GM12874 (cell line): ENCODE results near the gene TSHZ3.

Source experiments
- TF ChIP-seq, protein P1 (sequence below): IDR thresholded peaks from 2 replicates; pipeline ENCODE4 v1.5.1; 2011; ENCODE audit warnings: low read depth, mild to moderate bottlenecking, control low read depth, low read length, moderate library complexity; ENCODE audit not compliant: insufficient read depth

The TSHZ3 gene

DNA sequence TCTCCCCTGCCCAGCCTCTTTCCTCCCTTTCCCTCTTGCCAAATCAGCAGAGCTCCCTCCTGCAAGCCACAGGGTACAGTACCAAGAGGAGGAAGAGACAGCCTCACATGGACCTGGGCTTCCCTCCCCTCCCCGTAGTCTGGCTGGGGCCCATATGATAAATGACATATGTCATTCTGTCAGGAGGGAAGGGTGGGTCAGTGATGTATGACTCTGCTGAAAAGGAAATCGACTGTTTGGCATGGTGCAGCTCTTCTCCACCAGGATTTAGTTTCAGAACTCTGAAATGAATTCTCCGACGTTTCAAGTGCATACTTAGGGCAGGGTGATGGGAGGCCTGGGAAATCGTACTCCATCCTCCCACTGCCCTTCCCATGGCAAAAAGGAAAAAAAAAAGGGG, 9.8 kb downstream of the TSHZ3 start:
- TF ChIP-seq, protein P1, sequence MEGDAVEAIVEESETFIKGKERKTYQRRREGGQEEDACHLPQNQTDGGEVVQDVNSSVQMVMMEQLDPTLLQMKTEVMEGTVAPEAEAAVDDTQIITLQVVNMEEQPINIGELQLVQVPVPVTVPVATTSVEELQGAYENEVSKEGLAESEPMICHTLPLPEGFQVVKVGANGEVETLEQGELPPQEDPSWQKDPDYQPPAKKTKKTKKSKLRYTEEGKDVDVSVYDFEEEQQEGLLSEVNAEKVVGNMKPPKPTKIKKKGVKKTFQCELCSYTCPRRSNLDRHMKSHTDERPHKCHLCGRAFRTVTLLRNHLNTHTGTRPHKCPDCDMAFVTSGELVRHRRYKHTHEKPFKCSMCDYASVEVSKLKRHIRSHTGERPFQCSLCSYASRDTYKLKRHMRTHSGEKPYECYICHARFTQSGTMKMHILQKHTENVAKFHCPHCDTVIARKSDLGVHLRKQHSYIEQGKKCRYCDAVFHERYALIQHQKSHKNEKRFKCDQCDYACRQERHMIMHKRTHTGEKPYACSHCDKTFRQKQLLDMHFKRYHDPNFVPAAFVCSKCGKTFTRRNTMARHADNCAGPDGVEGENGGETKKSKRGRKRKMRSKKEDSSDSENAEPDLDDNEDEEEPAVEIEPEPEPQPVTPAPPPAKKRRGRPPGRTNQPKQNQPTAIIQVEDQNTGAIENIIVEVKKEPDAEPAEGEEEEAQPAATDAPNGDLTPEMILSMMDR = no peak

DNA sequence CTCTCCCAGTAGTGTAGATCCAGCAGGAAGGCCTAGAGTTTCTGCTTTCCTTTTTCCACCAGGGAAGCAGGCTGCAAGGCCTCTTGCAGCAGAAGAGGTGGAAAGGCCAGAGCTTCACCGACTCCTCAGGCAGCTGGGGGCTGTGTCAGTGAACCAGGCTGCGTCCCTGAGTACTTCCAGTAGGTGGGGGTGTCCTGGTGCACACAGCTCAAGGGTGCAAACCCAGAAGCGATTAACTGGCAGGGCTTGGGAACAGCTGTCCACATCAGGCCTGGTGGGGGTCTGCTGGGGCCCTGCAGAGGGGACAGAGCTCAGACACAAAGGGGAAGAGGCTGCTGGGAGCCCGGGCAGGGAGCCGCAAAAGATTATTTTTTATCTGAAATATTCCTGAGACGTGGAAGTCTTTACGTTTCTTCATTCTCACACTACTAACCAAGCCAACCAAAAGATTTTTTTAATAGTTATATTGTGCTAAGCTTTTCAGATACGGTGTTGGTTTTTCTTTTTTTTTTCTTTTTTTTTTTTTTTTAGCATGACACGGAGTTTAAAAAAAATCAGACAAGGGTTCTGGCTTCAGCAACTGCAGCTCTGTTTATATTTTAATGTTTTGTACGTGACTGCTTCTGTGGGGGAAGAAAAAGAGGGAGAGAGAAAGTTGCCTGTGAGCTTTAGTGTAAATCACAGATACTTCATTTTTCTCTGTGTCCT, 11.0 kb downstream of the TSHZ3 start:
- TF ChIP-seq, protein P1 = no peak

DNA sequence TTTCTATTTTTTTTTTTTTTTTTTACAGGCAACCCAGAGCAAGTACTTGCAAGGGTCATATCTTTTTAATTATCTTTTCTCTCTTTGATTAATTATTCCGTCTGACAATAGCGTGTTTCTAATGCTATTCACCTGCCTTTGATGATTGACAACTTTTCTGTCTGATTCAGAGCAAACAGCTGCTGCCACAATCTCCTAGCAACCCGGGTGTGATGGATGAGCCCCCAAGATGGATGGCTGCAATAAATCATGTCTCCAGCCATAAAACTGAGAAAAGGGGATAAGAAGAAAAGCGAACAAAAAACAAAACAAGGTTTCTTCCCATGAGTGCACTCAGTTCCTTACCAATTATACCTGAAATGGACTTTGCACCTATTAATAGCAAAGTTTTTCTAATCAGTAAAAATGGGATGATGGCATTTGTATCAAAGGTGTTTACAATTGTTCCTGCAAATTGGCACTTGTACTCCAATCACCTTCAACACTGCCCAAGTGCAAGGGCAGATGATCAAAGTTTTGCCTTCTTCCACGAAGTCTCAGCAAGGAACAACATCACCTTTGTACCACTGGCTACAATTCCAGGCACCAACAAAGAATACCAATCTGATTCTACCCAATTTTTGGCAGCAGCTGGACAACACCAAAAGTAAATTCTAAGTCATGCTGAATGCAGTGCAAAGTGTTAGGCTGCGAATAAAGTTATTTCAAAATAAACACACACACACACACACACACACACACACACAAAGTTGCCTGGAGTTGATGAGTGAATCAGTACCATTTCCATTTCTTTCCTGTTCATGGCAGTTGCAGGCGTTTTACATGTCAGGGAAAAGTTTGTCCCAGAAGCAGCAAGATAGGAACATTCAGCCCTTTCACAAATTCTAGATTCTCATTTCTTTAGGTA, 12.0 kb downstream of the TSHZ3 start:
- TF ChIP-seq, protein P1 = no peak

DNA sequence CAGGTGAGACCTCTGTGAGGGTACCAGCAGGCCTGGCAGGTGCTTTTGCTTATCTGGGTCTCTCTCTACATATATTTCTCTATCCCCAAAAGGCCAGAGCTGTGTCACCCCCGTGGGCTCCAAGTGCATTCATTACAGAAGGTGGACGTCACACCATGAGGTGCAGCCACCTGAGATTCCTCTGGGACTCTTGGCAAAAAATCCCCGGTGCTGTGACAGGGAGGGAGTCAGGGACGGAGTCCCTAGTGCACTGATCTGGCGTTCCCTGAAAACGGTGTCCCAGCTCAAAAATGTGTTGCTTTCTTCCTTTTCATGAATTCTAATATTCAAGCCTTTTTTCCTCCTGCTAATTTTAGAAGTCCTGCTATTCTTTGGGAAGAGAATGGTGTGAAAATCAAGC, 13.5 kb downstream of the TSHZ3 start:
- TF ChIP-seq, protein P1 = no peak

DNA sequence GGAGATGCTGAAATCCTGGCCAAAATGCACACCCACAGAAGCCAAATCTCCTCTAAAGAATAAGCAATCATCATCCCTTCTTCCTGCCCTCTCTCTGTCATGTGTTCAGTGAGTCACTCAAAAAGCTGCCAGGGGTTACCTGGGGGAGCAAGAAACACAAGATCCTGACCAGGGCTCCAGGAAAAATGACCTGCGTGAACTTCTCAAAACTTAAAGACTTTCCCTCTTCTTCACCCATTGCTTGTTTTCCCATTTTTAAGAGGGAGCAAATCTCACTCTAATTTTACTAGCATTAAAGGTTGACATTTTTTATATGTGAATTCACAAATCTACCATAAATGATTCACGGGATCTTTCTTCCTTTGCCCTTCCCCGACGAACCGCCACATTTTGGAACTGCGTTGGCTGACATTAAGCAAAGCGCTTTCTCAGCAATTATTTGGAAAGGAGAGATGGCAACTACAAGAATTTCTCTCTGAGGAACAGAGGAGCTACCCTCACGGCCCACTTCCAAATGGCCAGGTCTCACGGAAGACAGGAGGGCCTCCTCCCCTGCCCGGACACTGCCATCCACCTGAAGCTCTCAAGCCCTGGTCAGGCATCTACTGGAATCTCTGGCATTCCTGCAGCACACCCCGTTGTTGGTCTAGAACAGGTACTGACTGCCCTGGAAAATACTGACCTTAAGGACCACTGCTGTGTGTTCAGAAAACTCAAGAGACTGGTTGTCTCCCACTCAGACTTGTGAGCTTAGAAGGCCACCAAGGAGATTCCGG, 14.2 kb downstream of the TSHZ3 start:
- TF ChIP-seq, protein P1 = no peak

DNA sequence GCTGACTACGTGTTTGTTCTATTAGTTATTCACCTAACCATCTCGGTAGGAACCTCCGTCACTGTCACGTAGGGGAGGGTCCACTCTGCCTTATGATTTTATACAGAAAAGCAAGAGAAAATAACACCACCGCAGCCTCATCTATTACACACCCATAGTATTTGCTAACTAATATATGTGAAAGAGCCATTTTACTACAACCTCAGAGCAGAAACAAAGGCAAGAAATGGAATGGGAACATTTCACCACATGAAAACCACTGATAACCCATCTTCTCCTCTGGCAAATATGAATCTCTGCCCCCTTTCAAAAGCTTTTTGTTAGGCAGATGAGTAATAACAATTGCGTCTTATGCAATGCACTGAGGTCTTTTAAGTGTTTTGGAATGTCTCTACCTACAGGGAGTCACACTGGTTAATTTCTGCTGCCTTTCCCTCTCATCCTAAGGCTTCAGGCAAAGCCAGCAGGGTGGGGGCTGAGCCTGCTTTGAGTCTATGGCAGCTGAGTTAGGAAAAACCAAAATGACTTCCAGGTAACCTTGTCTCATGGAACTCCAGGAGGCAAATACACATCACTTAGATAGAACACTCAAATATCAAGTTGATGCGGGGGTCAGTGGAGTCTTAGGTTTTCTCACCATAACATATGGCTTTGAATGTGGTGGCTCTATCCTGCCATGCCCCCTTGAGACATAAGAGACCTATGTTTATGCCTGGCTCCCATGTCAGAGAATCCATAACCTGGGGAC, 15.0 kb downstream of the TSHZ3 start:
- TF ChIP-seq, protein P1 = no peak
